HepG2 (cell line): ENCODE measurements around the gene TOR4A. TPM values are rescaled to one million over a fixed set of nuclear protein-coding genes. Genes with fewer than 3 reads are reported as not detected.

Source experiments
- ARID3A ChIP-seq: IDR thresholded peaks from 2 replicates; pipeline ENCODE4 v1.6.1; 2012; ENCODE audit warnings: low read depth, low read length, improper control_type of control experiment
- CHD2 ChIP-seq: IDR thresholded peaks from 2 replicates; pipeline ENCODE4 v1.6.1; 2011; ENCODE audit warnings: low read depth, low read length, improper control_type of control experiment
- CTCF ChIP-seq: sonication (generic); formaldehyde crosslinking; IDR thresholded peaks from 2 replicates; pipeline ENCODE4 v1.5.0; 2020; ENCODE audit warnings: mild to moderate bottlenecking, missing genetic modification reagents, moderate library complexity
- DZIP1 ChIP-seq: sonication (generic); formaldehyde crosslinking; IDR thresholded peaks from 2 replicates; pipeline ENCODE4 v1.5.0; 2020; ENCODE audit warnings: mild to moderate bottlenecking, missing genetic modification reagents
- HCFC1 ChIP-seq: fragments of 150-350 bp; IDR thresholded peaks from 2 replicates; pipeline ENCODE4 v1.6.1; 2014; ENCODE audit warnings: low read depth, low read length
- IKZF1 ChIP-seq: fragments of 450-650 bp; IDR thresholded peaks from 2 replicates; pipeline ENCODE4 v1.7.1; 2016
- PAF1 ChIP-seq: IDR thresholded peaks from 2 replicates; pipeline ENCODE4 v1.6.1; 2016; ENCODE audit warnings: missing genetic modification reagents, missing compliant biosample characterization
- POGZ ChIP-seq: sonication (generic); formaldehyde crosslinking; IDR thresholded peaks from 2 replicates; pipeline ENCODE4 v1.4.0; 2020; ENCODE audit warnings: mild to moderate bottlenecking, missing genetic modification reagents
- TERF1 ChIP-seq: sonication (generic); formaldehyde crosslinking; IDR thresholded peaks from 2 replicates; pipeline ENCODE4 v1.8.0; 2022; ENCODE audit warnings: mild to moderate bottlenecking, missing genetic modification reagents, moderate library complexity
- ZBTB1 ChIP-seq: sonication (generic); formaldehyde crosslinking; IDR thresholded peaks from 2 replicates; pipeline ENCODE4 v1.4.0; 2020; ENCODE audit warnings: missing genetic modification reagents, borderline replicate concordance
- ZBTB33 ChIP-seq: sonication (generic); formaldehyde crosslinking; IDR thresholded peaks from 2 replicates; pipeline ENCODE4 v1.4.0; 2020; ENCODE audit warnings: missing genetic modification reagents
- ZNF124 ChIP-seq: sonication (generic); formaldehyde crosslinking; IDR thresholded peaks from 2 replicates; pipeline ENCODE4 v1.4.0; 2020; ENCODE audit warnings: missing genetic modification reagents
- ZNF17 ChIP-seq: sonication (generic); formaldehyde crosslinking; IDR thresholded peaks from 2 replicates; pipeline ENCODE4 v1.5.0; 2020; ENCODE audit warnings: mild to moderate bottlenecking, missing genetic modification reagents
- ZNF3 ChIP-seq: IDR thresholded peaks from 2 replicates; pipeline ENCODE4 v1.7.0; 2017; ENCODE audit warnings: inconsistent platforms
- ZNF543 ChIP-seq: sonication (generic); formaldehyde crosslinking; IDR thresholded peaks from 2 replicates; pipeline ENCODE4 v1.4.0; 2020; ENCODE audit warnings: mild to moderate bottlenecking, missing genetic modification reagents
- ZNF574 ChIP-seq: sonication (generic); formaldehyde crosslinking; IDR thresholded peaks from 2 replicates; pipeline ENCODE4 v1.4.0; 2020; ENCODE audit warnings: missing genetic modification reagents
- ZNF589 ChIP-seq: sonication (generic); formaldehyde crosslinking; conservative IDR thresholded peaks from 2 replicates; pipeline ENCODE4 v1.8.0; 2022; ENCODE audit warnings: mild to moderate bottlenecking, moderate library complexity, missing genetic modification reagents
- polyA plus RNA-seq, 8 experiments: library from polyadenylated mRNA; depleted of rRNA in 3 of 8; stranded (reverse) in 7 of 8; unstranded in 1 of 8; fragments of >200 nt; fragmentation: Illumina TruSeq in 4 of 8; extraction: Trizol in 4 of 8; gene quantifications; 2 replicates each; pipeline versions ENCODE4 v1.2.1 to v1.2.3, GENCODE V29; 2011 to 2016; ENCODE audit warnings: low read depth in 4 of 8, missing spikeins in 1 of 8, mixed read lengths in 1 of 8; ENCODE audit not compliant: insufficient read depth in 1 of 8
- total RNA-seq, 5 experiments: library from RNA; depleted of rRNA; stranded (reverse); fragments of >200 nt; fragmentation: Illumina TruSeq; extraction: Trizol; gene quantifications; 2 replicates each; pipeline ENCODE4 v1.2.3, GENCODE V29; 2016; ENCODE audit warnings: low read depth in 1 of 5

Gene TOR4A
- total and polyA plus RNA-seq, 2 of the 13 experiments (the other 11 are each of a cell fraction or from before 2014, with no cell fraction given) = 11.1 to 14.2 TPM

- TF ChIP-seq ARID3A = no peak
- no peak for TF ChIP-seq TERF1 (CRISPR knock-in tag)
- TF ChIP-seq DZIP1 (CRISPR knock-in tag) = no peak; the same call in 1 of the 2 replicates
- no peak for TF ChIP-seq ZNF3
- TF ChIP-seq ZNF574 = peak; percentile 63; the same call in 1 of the 2 replicates
- TF ChIP-seq CTCF (CRISPR knock-in tag) = peak; percentile 7; the same call in 1 of the 2 replicates
- no peak for TF ChIP-seq IKZF1
- TF ChIP-seq ZNF17 (CRISPR knock-in tag) = no peak
- TF ChIP-seq ZBTB1 (CRISPR knock-in tag) = no peak
- TF ChIP-seq ZNF589 (CRISPR knock-in tag) = peak; percentile 42; the same call in 1 of the 2 replicates
- 0 out of 2 replicates have a peak, but pooled peaks have one; percentile 29 for TF ChIP-seq ZNF543 (CRISPR knock-in tag)
- TF ChIP-seq ZNF124 (CRISPR knock-in tag) = no peak
- TF ChIP-seq ZBTB33 (CRISPR knock-in tag) = no peak
- TF ChIP-seq POGZ = no peak
- no peak for TF ChIP-seq HCFC1
- TF ChIP-seq CHD2 = no peak
- TF ChIP-seq PAF1 (CRISPR knock-in tag) = no peak
These were observed 35.8 kb upstream of the TOR4A start (continued) for GRCh38 chr9:137241490-137242268.
